Measurements from ENCODE around the gene PLEKHB1. TPM values are rescaled to one million over a fixed set of nuclear protein-coding genes. Genes with fewer than 3 reads are reported as not detected.

The PLEKHB1 gene
- total RNA-seq, 1 experiment from 2014 or later = 12.7 TPM

DNA sequence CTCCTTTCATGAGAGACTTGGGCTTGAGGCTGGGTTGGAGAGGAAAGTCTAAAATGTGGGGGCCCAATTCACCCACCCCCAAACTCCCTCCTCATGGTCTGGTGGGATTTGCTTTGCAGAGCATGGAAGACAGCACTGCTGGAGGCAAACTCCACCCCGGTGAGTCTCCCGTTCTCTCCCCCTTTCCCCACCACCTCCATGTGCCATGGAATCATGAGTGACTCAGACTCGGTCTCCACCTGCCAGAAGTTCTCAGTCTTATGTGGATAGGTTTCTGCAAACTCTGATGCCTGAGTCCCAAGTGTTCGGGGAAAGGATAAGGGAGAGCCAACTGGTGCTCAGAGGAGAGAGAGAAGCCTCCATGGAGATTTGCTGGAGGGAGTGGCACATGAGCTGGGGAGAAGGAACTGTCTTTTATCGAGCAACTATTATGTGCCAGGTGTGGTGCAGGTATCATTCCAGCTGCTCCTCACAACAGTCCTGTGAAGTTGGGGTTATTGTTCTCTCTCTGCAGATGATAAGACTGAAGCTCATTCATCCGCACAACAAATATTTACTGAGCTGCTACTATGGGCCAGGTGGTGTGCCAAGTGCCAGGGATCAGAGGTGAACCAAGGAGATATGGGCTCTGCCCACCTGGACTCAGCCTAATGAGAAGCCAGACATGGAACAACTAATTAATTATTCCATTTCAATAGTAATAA is 6.6 kb downstream of the PLEKHB1 start:
- no peaks in the 10 kb centered on the region for H3K27me3 Mint-ChIP-seq (ENCODE audit: insufficient read depth, unreplicated experiment)
- peaks cover 16% of the 10 kb centered on the region; the same call in 1 of the 2 replicates for H3K4me1 ChIP-seq
- H3K9me3 ChIP-seq = no peaks in the 10 kb centered on the region
- H3K4me3 Mint-ChIP-seq (ENCODE audit: unreplicated experiment) = no peak overlapping the region
- CTCF ChIA-PET = no interaction called here
- POLR2A ChIA-PET = no interaction called here
- H3K27ac Mint-ChIP-seq (ENCODE audit: unreplicated experiment) = no peak overlapping the region
- intact Hi-C loops (cut with micrococcal nuclease; ENCODE audit: unreplicated experiment) = no loop called here
- peaks cover under 1% of the 10 kb centered on the region for H3K36me3 Mint-ChIP-seq (ENCODE audit: insufficient read depth, unreplicated experiment)
- H3K4me3 ChIP-seq (ENCODE audit: low read depth, low read length) = no peak overlapping the region
- H3K36me3 ChIP-seq (ENCODE audit: control insufficient read depth, insufficient read depth, low read length) = no peaks in the 10 kb centered on the region
- BruUV-seq (replicated peaks) = no TSS peak
- H3K27me3 ChIP-seq (replicated peaks; ENCODE audit: control insufficient read depth, insufficient read depth, low read length) = no peaks in the 10 kb centered on the region
- no peak for DNase-seq
- H3K4me1 Mint-ChIP-seq (ENCODE audit: low read depth, unreplicated experiment) = peaks cover 10% of the 10 kb centered on the region
- H3K9me3 Mint-ChIP-seq (ENCODE audit: unreplicated experiment) = no peaks in the 10 kb centered on the region
- no peak for TF ChIP-seq CTCF (IDR thresholded peaks at IDR 0.05; ENCODE audit: insufficient read depth in 1 of 2, low read depth in 1 of 2, low read length in 1 of 2, severe bottlenecking in 1 of 2, unreplicated experiment in 1 of 2)

- DNase-seq = no peak
- Histone ChIP-seq H3K36me3 (ENCODE audit: control insufficient read depth, insufficient read depth, low read length) (no peaks in the 10 kb centered on the region), H3K27me3 (replicated peaks; ENCODE audit: control insufficient read depth, insufficient read depth, low read length) (no peaks in the 10 kb centered on the region), H3K4me3 (ENCODE audit: low read depth, low read length) (no peak overlapping the region), H3K9me3 (no peaks in the 10 kb centered on the region), H3K4me1 (peaks cover 11% of the 10 kb centered on the region; the same call in 1 of the 2 replicates)
- no peaks in the 10 kb centered on the region for H3K36me3 Mint-ChIP-seq (ENCODE audit: insufficient read depth, unreplicated experiment)
- TF ChIP-seq CTCF (IDR thresholded peaks at IDR 0.05; ENCODE audit: insufficient read depth in 1 of 2, low read depth in 1 of 2, low read length in 1 of 2, severe bottlenecking in 1 of 2, unreplicated experiment in 1 of 2) = no peak
- peaks cover 10% of the 10 kb centered on the region for H3K4me1 Mint-ChIP-seq (ENCODE audit: low read depth, unreplicated experiment)
- intact Hi-C loops (cut with micrococcal nuclease; ENCODE audit: unreplicated experiment) = no loop called here
- no peaks in the 10 kb centered on the region for H3K27me3 Mint-ChIP-seq (ENCODE audit: insufficient read depth, unreplicated experiment)
- H3K9me3 Mint-ChIP-seq (ENCODE audit: unreplicated experiment) = no peaks in the 10 kb centered on the region
- BruUV-seq (replicated peaks) = no TSS peak
- no peak overlapping the region for H3K27ac Mint-ChIP-seq (ENCODE audit: unreplicated experiment)
- ChIA-PET CTCF (interaction anchor here (1.6 kb wide), 1 partner anchor 28 kb away, joined by 12 read pairs; no protein-coding TSS in a partner anchor), POLR2A (no interaction called here)
- H3K4me3 Mint-ChIP-seq (ENCODE audit: unreplicated experiment) = no peak overlapping the region
Observed at GRCh38 chr11:73653996-73654395, 7.6 kb downstream of the PLEKHB1 start.

DNA sequence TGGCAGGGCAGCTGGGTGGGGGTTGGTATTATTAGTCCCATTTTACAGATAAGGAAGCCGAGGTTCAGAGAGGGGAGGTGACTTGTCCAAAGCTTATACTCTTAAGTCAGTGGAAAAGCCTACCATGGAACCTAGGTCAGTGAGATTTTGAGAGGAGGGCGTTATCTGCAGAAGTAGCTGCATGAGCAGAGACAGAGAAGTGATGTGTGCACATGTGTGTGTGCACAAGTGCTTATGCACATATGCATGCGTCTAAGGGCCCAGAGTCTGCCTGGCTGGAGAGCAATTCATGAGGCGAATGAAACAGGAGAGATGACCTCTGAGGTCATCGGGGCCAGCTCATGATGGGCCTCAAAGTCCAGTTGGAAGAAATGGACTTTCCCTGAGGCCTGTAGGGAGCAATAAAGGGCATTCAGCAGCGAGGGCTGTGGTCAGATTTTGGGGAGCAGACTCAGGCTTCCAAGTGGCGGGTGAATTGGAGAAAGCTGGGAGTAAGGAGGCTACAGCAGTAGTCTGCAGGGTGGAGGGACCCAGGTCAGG is 8.2 kb downstream of the PLEKHB1 start:
- CTCF ChIA-PET = interaction anchor here (1.6 kb wide), 1 partner anchor 29 kb away, joined by 12 read pairs; no protein-coding TSS in a partner anchor
- Mint-ChIP-seq H3K4me1 (ENCODE audit: low read depth, unreplicated experiment) (peaks cover 10% of the 10 kb centered on the region), H3K27ac (ENCODE audit: unreplicated experiment) (no peak overlapping the region), H3K9me3 (ENCODE audit: unreplicated experiment) (no peaks in the 10 kb centered on the region), H3K27me3 (ENCODE audit: insufficient read depth, unreplicated experiment) (no peaks in the 10 kb centered on the region), H3K4me3 (ENCODE audit: unreplicated experiment) (no peak overlapping the region), H3K36me3 (ENCODE audit: insufficient read depth, unreplicated experiment) (no peaks in the 10 kb centered on the region)
- H3K4me3 ChIP-seq (ENCODE audit: low read depth, low read length) = no peak overlapping the region
- no peak for TF ChIP-seq CTCF (IDR thresholded peaks at IDR 0.05; ENCODE audit: insufficient read depth in 1 of 2, low read depth in 1 of 2, low read length in 1 of 2, severe bottlenecking in 1 of 2, unreplicated experiment in 1 of 2)
- H3K27me3 ChIP-seq (replicated peaks; ENCODE audit: control insufficient read depth, insufficient read depth, low read length) = no peaks in the 10 kb centered on the region
- H3K4me1 ChIP-seq = peaks cover 11% of the 10 kb centered on the region; the same call in 1 of the 2 replicates
- H3K9me3 ChIP-seq = no peaks in the 10 kb centered on the region
- no peaks in the 10 kb centered on the region for H3K36me3 ChIP-seq (ENCODE audit: control insufficient read depth, insufficient read depth, low read length)
- intact Hi-C loops (cut with micrococcal nuclease; ENCODE audit: unreplicated experiment) = no loop called here
- POLR2A ChIA-PET = no interaction called here
- BruUV-seq (replicated peaks) = no TSS peak
- DNase-seq = no peak
